Measurements from ENCODE around the gene WWOX. TPM values are rescaled to one million over a fixed set of nuclear protein-coding genes. Genes with fewer than 3 reads are reported as not detected.

Gene WWOX
- total RNA-seq, 1 experiment from 2014 or later: 15.6 TPM

DNA sequence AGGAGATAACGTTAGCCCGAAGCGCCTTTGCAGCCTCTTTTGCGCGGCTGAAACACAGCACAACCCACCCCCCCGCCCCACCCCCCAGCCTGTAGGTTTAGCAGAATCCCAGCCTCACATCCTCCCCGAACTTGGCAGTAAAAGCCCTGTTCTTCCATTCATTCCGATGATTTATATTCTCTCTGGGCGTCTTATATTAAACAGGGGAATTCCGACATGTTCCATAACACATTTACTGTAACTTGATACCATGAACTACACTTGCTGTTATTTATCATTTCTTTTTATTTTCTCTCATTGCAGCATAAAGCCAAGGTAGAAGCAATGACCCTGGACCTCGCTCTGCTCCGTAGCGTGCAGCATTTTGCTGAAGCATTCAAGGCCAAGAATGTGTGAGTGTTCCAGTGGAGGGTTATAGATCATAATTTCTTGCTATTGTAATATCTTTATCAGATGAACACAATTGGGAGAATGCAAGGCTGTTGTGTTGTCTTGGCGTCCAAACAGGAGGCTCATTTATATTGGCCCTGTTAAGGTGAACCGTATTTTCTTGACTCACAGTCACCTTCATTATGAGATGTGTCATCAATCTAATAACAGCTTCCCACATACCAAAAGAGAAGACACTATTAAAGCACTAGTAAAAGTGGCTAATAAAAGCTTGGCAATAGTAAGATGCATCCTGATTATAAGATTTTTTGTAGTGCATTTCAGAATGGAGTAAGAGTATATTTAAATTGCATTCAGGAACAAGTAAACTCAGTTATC, 287.3 kb downstream of the WWOX start:
- no peak overlapping the region for H2BK5ac ChIP-seq (ENCODE audit: insufficient read length, low read length)
- peaks cover 5 to 6% (median 6%) of the 10 kb centered on the region in 3 experiments; a peak in 6 of 7 replicates for H3K36me3 Mint-ChIP-seq (ENCODE audit: insufficient read depth in 1 of 3, low read depth in 3 of 3)
- no peaks in the 10 kb centered on the region for H3K4me1 ChIP-seq (ENCODE audit: insufficient read depth, low read length)

More for the DNA sequence above, 287.3 kb downstream of the WWOX start:
- H3K9me3 Mint-ChIP-seq: peaks cover 4 to 12% of the 10 kb centered on the region in 2 experiments; a peak in 4 of 5 replicates
- H3K27me3 Mint-ChIP-seq (ENCODE audit: low read depth): no peaks in the 10 kb centered on the region
- Histone ChIP-seq H3K18ac (ENCODE audit: insufficient read length, low read depth, low read length) (no peak overlapping the region), H3K9me3 (ENCODE audit: control insufficient read depth, low read depth, low read length) (no peaks in the 10 kb centered on the region), H3K4ac (ENCODE audit: low read depth, low read length) (no peak overlapping the region), H3T11ph (ENCODE audit: low read length) (no peak overlapping the region), H3K9ac (ENCODE audit: extremely low read depth, insufficient read length, low read length) (no peak overlapping the region), H2BK120ac (ENCODE audit: low read depth, low read length, poor library complexity, severe bottlenecking) (no peak overlapping the region), H3K79me2 (ENCODE audit: insufficient read depth, low read length) (no peaks in the 10 kb centered on the region), H4K20me1 (ENCODE audit: control insufficient read depth, insufficient read depth, insufficient read length) (no peaks in the 10 kb centered on the region), H2BK15ac (ENCODE audit: low read depth, low read length) (no peak overlapping the region), H2BK20ac (ENCODE audit: low read depth, low read length, poor library complexity, severe bottlenecking) (no peak overlapping the region), H4K91ac (ENCODE audit: insufficient read length, low read depth, low read length) (no peak overlapping the region), H2AFZ (ENCODE audit: low read length) (no peak overlapping the region), H3K79me1 (ENCODE audit: insufficient read depth, low read depth, low read length, poor library complexity, severe bottlenecking) (no peaks in the 10 kb centered on the region), H2AK5ac (ENCODE audit: insufficient read length, low read length) (no peak overlapping the region), H3K4me2 (ENCODE audit: insufficient read depth, insufficient read length, low read length) (no peak overlapping the region), H3K56ac (ENCODE audit: insufficient read length, low read depth, low read length) (no peak overlapping the region), H4K5ac (ENCODE audit: insufficient read length, low read depth, low read length) (no peak overlapping the region), H2BK12ac (ENCODE audit: insufficient read length, low read depth, low read length) (no peak overlapping the region), H3K14ac (ENCODE audit: insufficient read depth, low read length) (no peak overlapping the region), H3K23me2 (ENCODE audit: insufficient read length, low read depth, low read length, poor library complexity, severe bottlenecking) (no peaks in the 10 kb centered on the region), H3K27me3 (ENCODE audit: insufficient read depth, low read length) (no peaks in the 10 kb centered on the region), H3K23ac (ENCODE audit: insufficient read length, low read depth, low read length) (no peak overlapping the region), H3K27ac (ENCODE audit: insufficient read length, low read depth, low read length) (no peak overlapping the region), H4K8ac (replicated peaks; ENCODE audit: insufficient read length, low read depth, low read length) (no peak overlapping the region)
- WGBS (ENCODE audit: extremely low coverage, insufficient read length, low lambda C conversion rate): no CpG with 5 or more reads among the region's 15 CpGs
- no peak for DNase-seq
- H3K4me1 Mint-ChIP-seq: peaks cover 12% of the 10 kb centered on the region in 2 experiments
- TF ChIP-seq, protein P1, sequence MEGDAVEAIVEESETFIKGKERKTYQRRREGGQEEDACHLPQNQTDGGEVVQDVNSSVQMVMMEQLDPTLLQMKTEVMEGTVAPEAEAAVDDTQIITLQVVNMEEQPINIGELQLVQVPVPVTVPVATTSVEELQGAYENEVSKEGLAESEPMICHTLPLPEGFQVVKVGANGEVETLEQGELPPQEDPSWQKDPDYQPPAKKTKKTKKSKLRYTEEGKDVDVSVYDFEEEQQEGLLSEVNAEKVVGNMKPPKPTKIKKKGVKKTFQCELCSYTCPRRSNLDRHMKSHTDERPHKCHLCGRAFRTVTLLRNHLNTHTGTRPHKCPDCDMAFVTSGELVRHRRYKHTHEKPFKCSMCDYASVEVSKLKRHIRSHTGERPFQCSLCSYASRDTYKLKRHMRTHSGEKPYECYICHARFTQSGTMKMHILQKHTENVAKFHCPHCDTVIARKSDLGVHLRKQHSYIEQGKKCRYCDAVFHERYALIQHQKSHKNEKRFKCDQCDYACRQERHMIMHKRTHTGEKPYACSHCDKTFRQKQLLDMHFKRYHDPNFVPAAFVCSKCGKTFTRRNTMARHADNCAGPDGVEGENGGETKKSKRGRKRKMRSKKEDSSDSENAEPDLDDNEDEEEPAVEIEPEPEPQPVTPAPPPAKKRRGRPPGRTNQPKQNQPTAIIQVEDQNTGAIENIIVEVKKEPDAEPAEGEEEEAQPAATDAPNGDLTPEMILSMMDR (conservative IDR thresholded peaks at IDR 0.05): no peak
- no peak overlapping the region for H3K27ac Mint-ChIP-seq
- no peak overlapping the region for H3K4me3 Mint-ChIP-seq
